Measurements from ENCODE around the gene BRAT1. TPM values are rescaled to one million over a fixed set of nuclear protein-coding genes. Genes with fewer than 3 reads are reported as not detected.

Gene BRAT1
- total RNA-seq, 2 experiments from 2014 or later = 44.7 to 52.0 TPM

DNA sequence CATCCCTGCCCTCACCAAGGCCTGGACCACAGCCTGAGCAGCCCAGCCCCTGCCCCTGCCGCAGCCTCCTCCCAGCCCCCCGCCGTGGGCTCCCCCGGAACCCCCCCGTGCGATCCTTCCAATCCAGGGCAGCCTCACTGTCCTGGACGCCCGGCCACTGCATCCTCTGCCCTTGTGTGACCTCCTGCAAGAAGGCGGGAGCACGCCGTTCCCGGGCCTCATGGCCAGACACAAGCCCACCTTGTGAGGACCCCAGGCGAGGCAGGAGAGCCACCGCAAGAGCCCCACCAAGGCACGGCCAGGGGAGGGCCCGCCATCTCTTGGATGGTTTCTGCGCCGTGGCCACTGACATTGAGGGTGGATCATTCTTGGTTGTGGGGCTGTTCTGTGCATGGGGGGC is 43.6 kb downstream of the BRAT1 start:
- H2AFZ ChIP-seq (ENCODE audit: low read length) = peak overlapping the region; percentile 85; the same call in 1 of the 2 replicates
- H3K9me3 ChIP-seq (ENCODE audit: low read length) = no peaks in the 10 kb centered on the region
- intact Hi-C loops (cut with micrococcal nuclease; ENCODE audit: unreplicated experiment) = no loop called here
- H3K9me2 ChIP-seq (ENCODE audit: insufficient read depth, low read length) = no peaks in the 10 kb centered on the region
- H3K79me2 ChIP-seq (ENCODE audit: insufficient read depth, low read depth, low read length) = no peaks in the 10 kb centered on the region
- H3K4me1 ChIP-seq (ENCODE audit: insufficient read depth, low read length, poor library complexity, severe bottlenecking) = peaks cover 50% of the 10 kb centered on the region
- no peaks in the 10 kb centered on the region for H3K36me3 ChIP-seq (ENCODE audit: insufficient read depth, low read length)
- POLR2A ChIA-PET = interaction anchor here (0.6 to 1.6 kb wide), 4 partner anchors 17 to 308 kb away, joined by 3 to 10 read pairs (median 4); no protein-coding TSS in a partner anchor
- DNase-seq (ENCODE audit: low spot score) = no peak
- H3K4me3 ChIP-seq (ENCODE audit: low read depth, low read length, poor library complexity, severe bottlenecking) = peak overlapping the region; percentile 43
- peak overlapping the region; percentile 74 for H3K4me2 ChIP-seq (ENCODE audit: low read length)
- no peaks in the 10 kb centered on the region for H4K20me1 ChIP-seq (ENCODE audit: insufficient read depth, low read length)
- no peak for TF ChIP-seq EZH2phosphoT487 (IDR thresholded peaks at IDR 0.05; ENCODE audit: borderline replicate concordance, low read depth, low read length)
- TF ChIP-seq, protein P1, sequence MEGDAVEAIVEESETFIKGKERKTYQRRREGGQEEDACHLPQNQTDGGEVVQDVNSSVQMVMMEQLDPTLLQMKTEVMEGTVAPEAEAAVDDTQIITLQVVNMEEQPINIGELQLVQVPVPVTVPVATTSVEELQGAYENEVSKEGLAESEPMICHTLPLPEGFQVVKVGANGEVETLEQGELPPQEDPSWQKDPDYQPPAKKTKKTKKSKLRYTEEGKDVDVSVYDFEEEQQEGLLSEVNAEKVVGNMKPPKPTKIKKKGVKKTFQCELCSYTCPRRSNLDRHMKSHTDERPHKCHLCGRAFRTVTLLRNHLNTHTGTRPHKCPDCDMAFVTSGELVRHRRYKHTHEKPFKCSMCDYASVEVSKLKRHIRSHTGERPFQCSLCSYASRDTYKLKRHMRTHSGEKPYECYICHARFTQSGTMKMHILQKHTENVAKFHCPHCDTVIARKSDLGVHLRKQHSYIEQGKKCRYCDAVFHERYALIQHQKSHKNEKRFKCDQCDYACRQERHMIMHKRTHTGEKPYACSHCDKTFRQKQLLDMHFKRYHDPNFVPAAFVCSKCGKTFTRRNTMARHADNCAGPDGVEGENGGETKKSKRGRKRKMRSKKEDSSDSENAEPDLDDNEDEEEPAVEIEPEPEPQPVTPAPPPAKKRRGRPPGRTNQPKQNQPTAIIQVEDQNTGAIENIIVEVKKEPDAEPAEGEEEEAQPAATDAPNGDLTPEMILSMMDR (conservative IDR thresholded peaks at IDR 0.05; ENCODE audit: low read length) = no peak
- no TSS peak for BruUV-seq (replicated peaks)
- CTCF ChIA-PET (ENCODE audit: unreplicated experiment) = no interaction called here
- H3K27ac ChIP-seq (ENCODE audit: low read depth, low read length, poor library complexity, severe bottlenecking) = peak overlapping the region; percentile 71

DNA sequence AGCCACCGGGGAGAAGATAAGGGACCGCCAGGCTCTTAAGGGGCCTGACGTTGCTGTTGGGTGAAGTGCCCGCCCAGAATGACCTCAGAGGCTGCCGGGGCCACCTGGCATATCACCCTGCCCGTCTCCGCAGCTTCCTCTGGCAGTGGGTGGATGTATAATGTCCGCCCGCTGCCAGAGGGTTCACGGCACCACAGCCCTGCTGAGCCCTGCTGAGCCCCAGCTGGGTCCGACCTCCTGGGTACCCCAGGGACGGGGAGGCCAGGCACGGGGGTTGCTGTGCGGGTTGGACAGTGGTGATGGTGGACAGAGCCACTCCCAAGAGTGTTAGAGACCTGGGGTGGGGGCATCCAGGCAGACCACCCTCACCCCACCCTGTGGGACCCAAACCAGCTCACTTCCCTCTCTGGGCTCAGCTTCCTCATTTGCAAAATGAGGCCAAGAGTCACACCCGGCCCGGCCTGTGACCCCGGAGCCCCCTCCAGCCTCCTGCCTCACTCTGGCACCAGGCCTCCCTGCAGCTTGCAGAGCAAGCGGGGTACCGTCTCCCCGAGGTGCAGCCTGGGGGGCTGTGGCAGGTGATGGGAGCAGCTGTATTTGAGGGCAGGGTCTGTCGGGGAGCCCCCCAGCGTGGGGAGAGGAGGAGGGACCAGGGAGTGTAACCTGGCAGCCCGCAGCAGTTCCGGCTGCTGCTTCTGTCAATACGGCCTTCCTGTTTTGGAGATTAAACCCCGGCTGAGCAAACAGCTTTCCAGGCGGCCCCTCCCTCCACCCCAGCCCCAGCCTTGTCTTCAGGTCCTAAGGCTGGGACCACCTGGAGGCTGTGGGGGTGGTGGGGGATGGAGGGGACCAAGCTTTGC is 44.2 kb downstream of the BRAT1 start:
- no TSS peak for BruUV-seq (replicated peaks)
- CTCF ChIA-PET (ENCODE audit: unreplicated experiment) = no interaction called here
- Histone ChIP-seq H3K36me3 (ENCODE audit: insufficient read depth, low read length) (no peaks in the 10 kb centered on the region), H3K4me2 (ENCODE audit: low read length) (peak overlapping the region; percentile 74), H3K9me3 (ENCODE audit: low read length) (no peaks in the 10 kb centered on the region), H3K4me3 (ENCODE audit: low read depth, low read length, poor library complexity, severe bottlenecking) (peak overlapping the region; percentile 43), H3K9me2 (ENCODE audit: insufficient read depth, low read length) (no peaks in the 10 kb centered on the region), H3K27ac (ENCODE audit: low read depth, low read length, poor library complexity, severe bottlenecking) (peak overlapping the region; percentile 71), H3K4me1 (ENCODE audit: insufficient read depth, low read length, poor library complexity, severe bottlenecking) (peaks cover 50% of the 10 kb centered on the region), H3K79me2 (ENCODE audit: insufficient read depth, low read depth, low read length) (no peaks in the 10 kb centered on the region), H4K20me1 (ENCODE audit: insufficient read depth, low read length) (no peaks in the 10 kb centered on the region), H2AFZ (ENCODE audit: low read length) (peak overlapping the region; percentile 85)
- POLR2A ChIA-PET = interaction anchor here (0.5 to 1.6 kb wide), 5 partner anchors 18 to 307 kb away, joined by 3 to 10 read pairs (median 5); no protein-coding TSS in a partner anchor
- intact Hi-C loops (cut with micrococcal nuclease; ENCODE audit: unreplicated experiment) = no loop called here
- peak; percentile 76 for DNase-seq (ENCODE audit: low spot score)
- no peak for TF ChIP-seq EZH2phosphoT487 (IDR thresholded peaks at IDR 0.05; ENCODE audit: borderline replicate concordance, low read depth, low read length)
- TF ChIP-seq, protein P1 (conservative IDR thresholded peaks at IDR 0.05; ENCODE audit: low read length) = no peak
